ENCODE results near the gene PRRG1. TPM values are rescaled to one million over a fixed set of nuclear protein-coding genes. Genes with fewer than 3 reads are reported as not detected.
"Not testable (repeated sequence)": the region's sequence is repeated elsewhere in the genome, so short reads cannot be mapped to it uniquely, and the experiment has no call there.

The PRRG1 gene
- total RNA-seq, 1 donor from 2014 or later = 6.4 TPM

- DNase-seq = no peak
Observed at GRCh38 chrX:37472836-37473235, 123.7 kb downstream of the PRRG1 start.

- no peak for DNase-seq
Observed at GRCh38 chrX:37474478-37474877, 125.3 kb downstream of the PRRG1 start.

- no peak for DNase-seq
Observed at GRCh38 chrX:37476571-37477170, 127.5 kb downstream of the PRRG1 start.

GRCh38 chrX:37484335-37484734 lies 135.2 kb downstream of the PRRG1 start:
- not testable (repeated sequence) for DNase-seq

DNA sequence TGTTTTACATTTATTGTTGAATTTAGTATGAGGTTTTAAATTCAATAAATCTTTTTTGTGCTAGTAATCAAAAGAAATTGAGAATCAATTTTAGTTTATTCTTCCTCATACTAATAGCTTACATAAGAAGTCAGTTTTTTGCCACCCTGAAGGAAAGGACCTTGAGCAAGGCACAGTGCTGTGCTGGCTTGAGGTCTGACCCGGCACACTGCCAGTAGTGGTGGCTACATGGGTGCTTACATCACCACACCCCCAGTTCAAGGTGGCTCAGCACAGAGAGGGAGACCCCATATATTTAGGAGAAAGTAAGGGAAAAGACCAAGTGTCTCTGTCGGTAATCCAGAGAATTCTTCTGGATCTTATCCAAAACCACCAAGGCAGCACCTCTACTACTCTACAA lies 136.3 kb downstream of the PRRG1 start:
- DNase-seq = no peak

DNA sequence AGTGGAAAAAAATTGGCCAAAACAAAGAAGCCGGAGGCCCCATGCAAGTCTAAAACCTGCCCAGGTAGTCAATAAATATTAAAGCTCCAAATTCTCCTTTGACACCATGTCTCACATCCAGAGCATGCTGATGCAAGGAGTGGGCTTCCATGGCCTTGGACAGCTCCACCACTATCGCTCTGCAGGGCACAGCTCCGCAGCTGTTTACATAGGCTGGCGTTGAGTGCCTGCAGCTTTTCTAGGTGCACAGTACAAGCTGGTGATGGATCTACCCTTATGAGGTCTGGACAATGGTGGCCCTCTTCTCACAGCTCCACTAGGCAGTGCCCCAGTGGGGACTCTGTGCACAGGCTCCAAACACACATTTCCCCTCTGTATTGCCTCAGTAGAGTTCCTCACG lies 138.1 kb downstream of the PRRG1 start:
- DNase-seq = no peak

GRCh38 chrX:37488323-37488722 lies 139.2 kb downstream of the PRRG1 start:
- DNase-seq = no peak

DNA sequence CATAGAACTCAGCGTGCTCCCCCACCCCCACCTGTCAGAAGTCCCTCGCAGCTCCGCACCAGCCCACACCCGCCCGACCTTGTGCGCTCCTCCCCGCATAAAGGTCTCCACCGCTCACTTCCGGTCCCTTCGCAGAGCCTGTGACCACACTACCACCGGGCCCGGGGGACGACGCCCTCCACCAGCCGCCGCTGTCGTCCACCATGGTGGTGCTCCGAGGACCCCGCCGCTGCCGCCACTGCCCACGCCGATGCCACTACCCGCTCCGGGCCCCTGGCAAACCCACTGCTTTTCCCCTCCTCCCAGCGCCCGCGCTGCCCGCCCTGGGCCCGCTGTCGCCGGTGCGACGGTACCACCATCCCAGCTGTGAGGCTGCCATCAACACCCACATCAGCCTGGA lies 142.5 kb downstream of the PRRG1 start:
- DNase-seq = no peak

DNA sequence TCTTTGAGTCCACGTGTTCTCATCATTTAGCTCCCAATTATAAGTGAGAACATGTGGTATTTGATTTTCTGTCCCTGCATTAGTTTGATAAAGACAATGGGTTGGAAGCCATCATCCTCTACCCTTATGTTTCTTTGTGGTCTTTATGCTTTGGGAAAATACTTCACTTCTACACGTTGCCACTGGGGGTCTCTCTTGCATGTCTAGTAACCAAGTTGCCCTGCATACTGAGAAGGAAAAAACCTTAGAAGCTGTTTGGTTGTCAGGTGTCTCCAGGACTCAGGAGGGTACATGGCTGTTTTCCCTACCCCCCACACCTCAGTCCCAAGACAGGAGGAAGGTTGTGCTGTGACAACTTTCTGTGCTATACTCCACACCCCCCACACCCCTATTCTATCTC lies 146.6 kb downstream of the PRRG1 start:
- DNase-seq = not testable (repeated sequence)

GRCh38 chrX:37497126-37497525 lies 148.0 kb downstream of the PRRG1 start:
- DNase-seq = not testable (repeated sequence)

DNA sequence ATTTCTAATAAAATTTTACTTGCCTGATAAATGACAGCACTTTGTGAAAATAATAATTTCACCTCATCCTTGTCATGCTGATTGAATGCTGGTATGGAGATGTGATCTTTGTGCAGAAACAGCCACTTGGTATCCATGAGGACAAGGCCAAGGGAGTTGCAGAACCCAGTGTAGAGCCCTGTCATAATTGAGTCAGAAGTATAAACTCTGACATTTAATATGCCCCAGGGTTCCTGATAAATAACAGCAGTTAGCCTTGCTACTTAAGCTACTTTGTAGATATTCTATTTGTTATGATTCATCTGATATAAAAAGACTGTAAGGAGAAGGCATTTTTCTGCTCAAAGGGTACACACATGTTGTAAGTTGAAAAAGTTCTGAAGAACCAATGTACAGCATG lies 149.2 kb downstream of the PRRG1 start:
- DNase-seq = not testable (repeated sequence)

GRCh38 chrX:37499649-37500048 lies 150.5 kb downstream of the PRRG1 start:
- DNase-seq = not testable (repeated sequence)

GRCh38 chrX:37504991-37505390 lies 155.8 kb downstream of the PRRG1 start:
- no peak for DNase-seq

Other genes with a start within 250 kb of the PRRG1 start
- 1.4 TPM for gene LANCL3, start 222.3 kb downstream of the PRRG1 start, total RNA-seq